GM23338 (cell line): ENCODE results near the gene EEF1AKMT2. TPM values are rescaled to one million over a fixed set of nuclear protein-coding genes. Genes with fewer than 3 reads are reported as not detected.

ENCODE experiments used
- ATAC-seq: fragments of 200-7000 bp; cut with Tn5 transposase; 3 replicates; pipeline ENCODE4 v1.9.1; 2020
- DNase-seq: peaks from one replicate; pipeline ENCODE4 v3.0.0-alpha.2; 2015; ENCODE audit warnings: low spot score
- H2AFZ ChIP-seq: fragments of 200-600 bp; sonication (generic); 2 replicates; pipeline ENCODE4 v1.8.0; 2016; ENCODE audit warnings: antibody characterized with exemption, mild to moderate bottlenecking, moderate library complexity
- H3F3A ChIP-seq: fragments of 200-600 bp; sonication (generic); replicated peaks from 2 replicates; pipeline ENCODE4 v1.8.0; 2017; ENCODE audit warnings: antibody characterized with exemption, mixed run types, low read depth
- H3K27ac ChIP-seq: fragments of 200-600 bp; sonication (generic); 2 replicates; pipeline ENCODE4 v1.6.1; 2016; ENCODE audit warnings: low read depth
- H3K27me3 ChIP-seq: fragments of 200-600 bp; sonication (generic); 2 replicates; pipeline ENCODE4 v1.8.0; 2016; ENCODE audit warnings: mild to moderate bottlenecking, mixed run types, moderate library complexity; ENCODE audit not compliant: insufficient read depth
- H3K36me3 ChIP-seq: fragments of 200-600 bp; sonication (generic); 2 replicates; pipeline ENCODE4 v1.8.0; 2016; ENCODE audit warnings: mild to moderate bottlenecking; ENCODE audit not compliant: insufficient read depth
- H3K4me1 ChIP-seq: fragments of 200-600 bp; sonication (generic); 2 replicates; pipeline ENCODE4 v1.8.0; 2016; ENCODE audit warnings: mild to moderate bottlenecking, moderate library complexity; ENCODE audit not compliant: insufficient read depth
- H3K4me2 ChIP-seq: fragments of 200-600 bp; sonication (generic); 2 replicates; pipeline ENCODE4 v1.7.1; 2017; ENCODE audit warnings: mixed run types
- H3K4me3 ChIP-seq: fragments of 200-600 bp; sonication (generic); 2 replicates; pipeline ENCODE4 v1.6.1; 2016; ENCODE audit warnings: mixed run types
- H3K79me2 ChIP-seq: fragments of 200-600 bp; sonication (generic); replicated peaks from 2 replicates; pipeline ENCODE4 v1.8.0; 2017; ENCODE audit warnings: mild to moderate bottlenecking; ENCODE audit not compliant: insufficient read depth
- H3K9me2 ChIP-seq: fragments of 200-600 bp; sonication (generic); 2 replicates; pipeline ENCODE4 v1.8.0; 2017; ENCODE audit not compliant: insufficient read depth
- H4K20me1 ChIP-seq: fragments of 200-600 bp; sonication (generic); replicated peaks from 2 replicates; pipeline ENCODE4 v1.8.0; 2017; ENCODE audit warnings: mild to moderate bottlenecking; ENCODE audit not compliant: insufficient read depth
- H3K27ac Mint-ChIP-seq: 2 replicates; pipeline ENCODE4 v1.8.0; 2020; ENCODE audit warnings: inconsistent platforms, mild to moderate bottlenecking, moderate library complexity, mixed read lengths
- H3K27me3 Mint-ChIP-seq: 3 replicates; pipeline ENCODE4 v1.8.0; 2022; ENCODE audit warnings: low read depth, mild to moderate bottlenecking, moderate library complexity, mixed read lengths, inconsistent platforms; ENCODE audit not compliant: insufficient read depth, poor library complexity
- H3K36me3 Mint-ChIP-seq: 3 replicates; pipeline ENCODE4 v1.8.0; 2021; ENCODE audit warnings: low read depth, mild to moderate bottlenecking, inconsistent platforms, moderate library complexity, mixed read lengths
- H3K4me1 Mint-ChIP-seq: 3 replicates; pipeline ENCODE4 v1.8.0; 2020; ENCODE audit warnings: mild to moderate bottlenecking, inconsistent platforms, mixed read lengths
- H3K4me3 Mint-ChIP-seq: 3 replicates; pipeline ENCODE4 v1.8.0; 2021; ENCODE audit warnings: moderate library complexity, mild to moderate bottlenecking, inconsistent platforms, mixed read lengths
- H3K9me3 Mint-ChIP-seq: 3 replicates; pipeline ENCODE4 v1.8.0; 2020; ENCODE audit warnings: moderate library complexity, mild to moderate bottlenecking, inconsistent platforms, mixed read lengths
- CREB1 ChIP-seq: fragments of 250-450 bp; sonication (Bioruptor Pico); IDR thresholded peaks from 2 replicates; pipeline ENCODE4 v1.5.0; 2020; ENCODE audit warnings: low read depth, mild to moderate bottlenecking, moderate library complexity
- EZH2 ChIP-seq: fragments of 200-600 bp; sonication (generic); IDR thresholded peaks from one replicate; pipeline ENCODE4 v1.8.0; 2017; ENCODE audit warnings: antibody characterized with exemption, mild to moderate bottlenecking, low read depth; ENCODE audit not compliant: unreplicated experiment
- EZH2phosphoT487 ChIP-seq: fragments of 200-600 bp; sonication (generic); IDR thresholded peaks from one replicate; pipeline ENCODE4 v1.8.1; 2018; ENCODE audit warnings: antibody characterized with exemption; ENCODE audit not compliant: unreplicated experiment
- JUNB ChIP-seq: IDR thresholded peaks from one replicate; pipeline ENCODE4 v1.6.1; 2016; ENCODE audit warnings: antibody characterized with exemption; ENCODE audit not compliant: unreplicated experiment
- NANOG ChIP-seq: IDR thresholded peaks from 2 replicates; pipeline ENCODE4 v1.6.1; 2016; ENCODE audit warnings: antibody characterized with exemption, borderline replicate concordance
- POLR2AphosphoS5 ChIP-seq: IDR thresholded peaks from 2 replicates; pipeline ENCODE4 v1.6.1; 2016; ENCODE audit warnings: antibody characterized with exemption, low read depth
- STAT1 ChIP-seq: IDR thresholded peaks from one replicate; pipeline ENCODE4 v1.6.1; 2016; ENCODE audit warnings: antibody characterized with exemption; ENCODE audit not compliant: unreplicated experiment
- ZNF114 ChIP-seq: fragments of 250-450 bp; sonication (Bioruptor Pico); IDR thresholded peaks from 2 replicates; pipeline ENCODE4 v1.5.0; 2020; ENCODE audit warnings: mild to moderate bottlenecking, moderate library complexity
- ZNF331 ChIP-seq: fragments of 250-450 bp; sonication (Bioruptor Pico); IDR thresholded peaks from 2 replicates; pipeline ENCODE4 v1.5.0; 2020; ENCODE audit warnings: low read depth, mild to moderate bottlenecking, moderate library complexity
- polyA plus RNA-seq: library from polyadenylated mRNA; unstranded; fragments of >200 nt; fragmentation: Nextera tagmentation; extraction: Ambion mirVana; gene quantifications from 2 replicates; pipeline ENCODE4 v1.2.1, GENCODE V29; 2016
- total RNA-seq: library from RNA; depleted of rRNA; stranded (reverse); fragments of >200 nt; shearing (Covaris generic); gene quantifications from 2 replicates; pipeline ENCODE4 v1.2.3, GENCODE V29; 2014
- TF ChIP-seq, protein P1 (sequence below): IDR thresholded peaks from 2 replicates; pipeline ENCODE4 v1.6.1; 2016; ENCODE audit warnings: antibody characterized with exemption
- TF ChIP-seq, protein P2 (sequence below): fragments of 250-450 bp; sonication (Bioruptor Pico); IDR thresholded peaks from 2 replicates; pipeline ENCODE4 v1.5.0; 2020; ENCODE audit warnings: mild to moderate bottlenecking, moderate library complexity
- TF ChIP-seq, protein P3 (sequence below), 2 experiments: fragments of 200-600 bp in 1 of 2; sonication (generic) in 1 of 2; conservative IDR thresholded peaks; 2 replicates each; pipeline versions ENCODE4 v1.5.1 to v1.6.1; 2016 to 2017; ENCODE audit warnings: antibody characterized with exemption in 2 of 2, low read depth in 2 of 2, mild to moderate bottlenecking in 2 of 2, moderate library complexity in 1 of 2
- TF ChIP-seq, protein P4 (sequence below): IDR thresholded peaks from one replicate; pipeline ENCODE4 v1.6.1; 2018; ENCODE audit warnings: antibody characterized with exemption; ENCODE audit not compliant: unreplicated experiment

EEF1AKMT2 gene
- total and polyA plus RNA-seq, 2 experiments from 2014 or later, result 35.0 to 38.0 TPM

DNA sequence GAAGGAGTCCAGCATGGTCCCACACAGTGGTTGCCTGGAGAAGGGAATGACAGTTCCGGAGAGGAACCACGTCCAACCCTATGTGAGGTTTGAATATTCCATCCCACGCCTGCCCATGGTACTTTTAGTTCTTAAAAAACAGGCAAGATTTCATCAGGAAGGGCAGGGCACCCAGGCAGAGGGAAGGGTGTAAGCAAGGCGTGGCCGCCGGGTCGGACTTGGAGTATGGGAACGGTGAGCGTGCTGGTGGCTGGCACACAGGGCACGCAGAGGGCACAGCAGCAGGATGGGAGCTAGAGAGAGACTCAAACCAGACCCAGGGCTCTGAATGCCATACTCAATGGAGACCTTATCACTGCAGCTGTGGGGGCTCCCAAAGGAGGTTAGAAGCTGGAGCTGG, 81.8 kb downstream of the EEF1AKMT2 start:
- TF ChIP-seq JUNB, result no peak
- no peak for TF ChIP-seq ZNF331
- TF ChIP-seq NANOG, result no peak
- TF ChIP-seq, protein P1, sequence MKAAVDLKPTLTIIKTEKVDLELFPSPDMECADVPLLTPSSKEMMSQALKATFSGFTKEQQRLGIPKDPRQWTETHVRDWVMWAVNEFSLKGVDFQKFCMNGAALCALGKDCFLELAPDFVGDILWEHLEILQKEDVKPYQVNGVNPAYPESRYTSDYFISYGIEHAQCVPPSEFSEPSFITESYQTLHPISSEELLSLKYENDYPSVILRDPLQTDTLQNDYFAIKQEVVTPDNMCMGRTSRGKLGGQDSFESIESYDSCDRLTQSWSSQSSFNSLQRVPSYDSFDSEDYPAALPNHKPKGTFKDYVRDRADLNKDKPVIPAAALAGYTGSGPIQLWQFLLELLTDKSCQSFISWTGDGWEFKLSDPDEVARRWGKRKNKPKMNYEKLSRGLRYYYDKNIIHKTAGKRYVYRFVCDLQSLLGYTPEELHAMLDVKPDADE, result no peak
- TF ChIP-seq, protein P2, sequence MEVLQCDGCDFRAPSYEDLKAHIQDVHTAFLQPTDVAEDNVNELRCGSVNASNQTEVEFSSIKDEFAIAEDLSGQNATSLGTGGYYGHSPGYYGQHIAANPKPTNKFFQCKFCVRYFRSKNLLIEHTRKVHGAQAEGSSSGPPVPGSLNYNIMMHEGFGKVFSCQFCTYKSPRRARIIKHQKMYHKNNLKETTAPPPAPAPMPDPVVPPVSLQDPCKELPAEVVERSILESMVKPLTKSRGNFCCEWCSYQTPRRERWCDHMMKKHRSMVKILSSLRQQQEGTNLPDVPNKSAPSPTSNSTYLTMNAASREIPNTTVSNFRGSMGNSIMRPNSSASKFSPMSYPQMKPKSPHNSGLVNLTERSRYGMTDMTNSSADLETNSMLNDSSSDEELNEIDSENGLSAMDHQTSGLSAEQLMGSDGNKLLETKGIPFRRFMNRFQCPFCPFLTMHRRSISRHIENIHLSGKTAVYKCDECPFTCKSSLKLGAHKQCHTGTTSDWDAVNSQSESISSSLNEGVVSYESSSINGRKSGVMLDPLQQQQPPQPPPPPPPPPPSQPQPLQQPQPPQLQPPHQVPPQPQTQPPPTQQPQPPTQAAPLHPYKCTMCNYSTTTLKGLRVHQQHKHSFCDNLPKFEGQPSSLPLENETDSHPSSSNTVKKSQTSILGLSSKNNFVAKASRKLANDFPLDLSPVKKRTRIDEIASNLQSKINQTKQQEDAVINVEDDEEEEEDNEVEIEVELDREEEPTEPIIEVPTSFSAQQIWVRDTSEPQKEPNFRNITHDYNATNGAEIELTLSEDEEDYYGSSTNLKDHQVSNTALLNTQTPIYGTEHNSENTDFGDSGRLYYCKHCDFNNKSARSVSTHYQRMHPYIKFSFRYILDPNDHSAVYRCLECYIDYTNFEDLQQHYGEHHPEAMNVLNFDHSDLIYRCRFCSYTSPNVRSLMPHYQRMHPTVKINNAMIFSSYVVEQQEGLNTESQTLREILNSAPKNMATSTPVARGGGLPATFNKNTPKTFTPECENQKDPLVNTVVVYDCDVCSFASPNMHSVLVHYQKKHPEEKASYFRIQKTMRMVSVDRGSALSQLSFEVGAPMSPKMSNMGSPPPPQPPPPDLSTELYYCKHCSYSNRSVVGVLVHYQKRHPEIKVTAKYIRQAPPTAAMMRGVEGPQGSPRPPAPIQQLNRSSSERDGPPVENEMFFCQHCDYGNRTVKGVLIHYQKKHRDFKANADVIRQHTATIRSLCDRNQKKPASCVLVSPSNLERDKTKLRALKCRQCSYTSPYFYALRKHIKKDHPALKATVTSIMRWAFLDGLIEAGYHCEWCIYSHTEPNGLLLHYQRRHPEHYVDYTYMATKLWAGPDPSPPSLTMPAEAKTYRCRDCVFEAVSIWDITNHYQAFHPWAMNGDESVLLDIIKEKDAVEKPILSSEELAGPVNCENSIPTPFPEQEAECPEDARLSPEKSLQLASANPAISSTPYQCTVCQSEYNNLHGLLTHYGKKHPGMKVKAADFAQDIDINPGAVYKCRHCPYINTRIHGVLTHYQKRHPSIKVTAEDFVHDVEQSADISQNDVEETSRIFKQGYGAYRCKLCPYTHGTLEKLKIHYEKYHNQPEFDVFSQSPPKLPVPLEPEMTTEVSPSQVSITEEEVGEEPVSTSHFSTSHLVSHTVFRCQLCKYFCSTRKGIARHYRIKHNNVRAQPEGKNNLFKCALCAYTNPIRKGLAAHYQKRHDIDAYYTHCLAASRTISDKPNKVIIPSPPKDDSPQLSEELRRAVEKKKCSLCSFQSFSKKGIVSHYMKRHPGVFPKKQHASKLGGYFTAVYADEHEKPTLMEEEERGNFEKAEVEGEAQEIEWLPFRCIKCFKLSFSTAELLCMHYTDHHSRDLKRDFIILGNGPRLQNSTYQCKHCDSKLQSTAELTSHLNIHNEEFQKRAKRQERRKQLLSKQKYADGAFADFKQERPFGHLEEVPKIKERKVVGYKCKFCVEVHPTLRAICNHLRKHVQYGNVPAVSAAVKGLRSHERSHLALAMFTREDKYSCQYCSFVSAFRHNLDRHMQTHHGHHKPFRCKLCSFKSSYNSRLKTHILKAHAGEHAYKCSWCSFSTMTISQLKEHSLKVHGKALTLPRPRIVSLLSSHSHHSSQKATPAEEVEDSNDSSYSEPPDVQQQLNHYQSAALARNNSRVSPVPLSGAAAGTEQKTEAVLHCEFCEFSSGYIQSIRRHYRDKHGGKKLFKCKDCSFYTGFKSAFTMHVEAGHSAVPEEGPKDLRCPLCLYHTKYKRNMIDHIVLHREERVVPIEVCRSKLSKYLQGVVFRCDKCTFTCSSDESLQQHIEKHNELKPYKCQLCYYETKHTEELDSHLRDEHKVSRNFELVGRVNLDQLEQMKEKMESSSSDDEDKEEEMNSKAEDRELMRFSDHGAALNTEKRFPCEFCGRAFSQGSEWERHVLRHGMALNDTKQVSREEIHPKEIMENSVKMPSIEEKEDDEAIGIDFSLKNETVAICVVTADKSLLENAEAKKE (CRISPR knock-in tag), result no peak
- no peak for TF ChIP-seq STAT1
- TF ChIP-seq CREB1 (CRISPR knock-in tag), result no peak
- TF ChIP-seq, protein P3, sequence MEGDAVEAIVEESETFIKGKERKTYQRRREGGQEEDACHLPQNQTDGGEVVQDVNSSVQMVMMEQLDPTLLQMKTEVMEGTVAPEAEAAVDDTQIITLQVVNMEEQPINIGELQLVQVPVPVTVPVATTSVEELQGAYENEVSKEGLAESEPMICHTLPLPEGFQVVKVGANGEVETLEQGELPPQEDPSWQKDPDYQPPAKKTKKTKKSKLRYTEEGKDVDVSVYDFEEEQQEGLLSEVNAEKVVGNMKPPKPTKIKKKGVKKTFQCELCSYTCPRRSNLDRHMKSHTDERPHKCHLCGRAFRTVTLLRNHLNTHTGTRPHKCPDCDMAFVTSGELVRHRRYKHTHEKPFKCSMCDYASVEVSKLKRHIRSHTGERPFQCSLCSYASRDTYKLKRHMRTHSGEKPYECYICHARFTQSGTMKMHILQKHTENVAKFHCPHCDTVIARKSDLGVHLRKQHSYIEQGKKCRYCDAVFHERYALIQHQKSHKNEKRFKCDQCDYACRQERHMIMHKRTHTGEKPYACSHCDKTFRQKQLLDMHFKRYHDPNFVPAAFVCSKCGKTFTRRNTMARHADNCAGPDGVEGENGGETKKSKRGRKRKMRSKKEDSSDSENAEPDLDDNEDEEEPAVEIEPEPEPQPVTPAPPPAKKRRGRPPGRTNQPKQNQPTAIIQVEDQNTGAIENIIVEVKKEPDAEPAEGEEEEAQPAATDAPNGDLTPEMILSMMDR (conservative IDR thresholded peaks at IDR 0.05; ENCODE audit: low read depth in 2 of 2), result no peak
- TF ChIP-seq POLR2AphosphoS5, result no peak
- TF ChIP-seq, protein P4, sequence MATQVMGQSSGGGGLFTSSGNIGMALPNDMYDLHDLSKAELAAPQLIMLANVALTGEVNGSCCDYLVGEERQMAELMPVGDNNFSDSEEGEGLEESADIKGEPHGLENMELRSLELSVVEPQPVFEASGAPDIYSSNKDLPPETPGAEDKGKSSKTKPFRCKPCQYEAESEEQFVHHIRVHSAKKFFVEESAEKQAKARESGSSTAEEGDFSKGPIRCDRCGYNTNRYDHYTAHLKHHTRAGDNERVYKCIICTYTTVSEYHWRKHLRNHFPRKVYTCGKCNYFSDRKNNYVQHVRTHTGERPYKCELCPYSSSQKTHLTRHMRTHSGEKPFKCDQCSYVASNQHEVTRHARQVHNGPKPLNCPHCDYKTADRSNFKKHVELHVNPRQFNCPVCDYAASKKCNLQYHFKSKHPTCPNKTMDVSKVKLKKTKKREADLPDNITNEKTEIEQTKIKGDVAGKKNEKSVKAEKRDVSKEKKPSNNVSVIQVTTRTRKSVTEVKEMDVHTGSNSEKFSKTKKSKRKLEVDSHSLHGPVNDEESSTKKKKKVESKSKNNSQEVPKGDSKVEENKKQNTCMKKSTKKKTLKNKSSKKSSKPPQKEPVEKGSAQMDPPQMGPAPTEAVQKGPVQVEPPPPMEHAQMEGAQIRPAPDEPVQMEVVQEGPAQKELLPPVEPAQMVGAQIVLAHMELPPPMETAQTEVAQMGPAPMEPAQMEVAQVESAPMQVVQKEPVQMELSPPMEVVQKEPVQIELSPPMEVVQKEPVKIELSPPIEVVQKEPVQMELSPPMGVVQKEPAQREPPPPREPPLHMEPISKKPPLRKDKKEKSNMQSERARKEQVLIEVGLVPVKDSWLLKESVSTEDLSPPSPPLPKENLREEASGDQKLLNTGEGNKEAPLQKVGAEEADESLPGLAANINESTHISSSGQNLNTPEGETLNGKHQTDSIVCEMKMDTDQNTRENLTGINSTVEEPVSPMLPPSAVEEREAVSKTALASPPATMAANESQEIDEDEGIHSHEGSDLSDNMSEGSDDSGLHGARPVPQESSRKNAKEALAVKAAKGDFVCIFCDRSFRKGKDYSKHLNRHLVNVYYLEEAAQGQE, result no peak
- no peak for TF ChIP-seq EZH2phosphoT487
- no peak for TF ChIP-seq EZH2
- no peak for TF ChIP-seq ZNF114 (CRISPR knock-in tag)
- no peaks in the 10 kb centered on the region for H3F3A ChIP-seq
- H3K27me3 ChIP-seq, result no peaks in the 10 kb centered on the region
- H3K36me3 ChIP-seq, result no peaks in the 10 kb centered on the region; the same call in 1 of the 2 replicates
- no peak overlapping the region for H3K4me3 Mint-ChIP-seq
- H3K79me2 ChIP-seq, result peaks cover 14% of the 10 kb centered on the region
- peaks cover 6% of the 10 kb centered on the region; the same call in 2 of the 3 replicates for H3K36me3 Mint-ChIP-seq
- H2AFZ ChIP-seq, result no peak overlapping the region
- H3K4me2 ChIP-seq, result no peak overlapping the region
- H3K4me1 Mint-ChIP-seq, result peaks cover 26% of the 10 kb centered on the region
- H3K9me2 ChIP-seq, result no peaks in the 10 kb centered on the region
- H3K27ac Mint-ChIP-seq, result no peak overlapping the region
- no peak overlapping the region for H3K4me3 ChIP-seq
- H4K20me1 ChIP-seq, result peaks cover 14% of the 10 kb centered on the region; the same call in 1 of the 2 replicates
- DNase-seq (no peak), ATAC-seq (no peak)
- H3K4me1 ChIP-seq, result 0 out of 2 replicates have a peak, but pooled peaks cover 8% of the 10 kb centered on the region
- H3K27ac ChIP-seq, result no peak overlapping the region
- H3K9me3 Mint-ChIP-seq, result no peaks in the 10 kb centered on the region
- peaks cover 6% of the 10 kb centered on the region for H3K27me3 Mint-ChIP-seq
